Aorta (tissue), 5 donors: ENCODE measurements around the gene MAP3K19. TPM values are rescaled to one million over a fixed set of nuclear protein-coding genes. Genes with fewer than 3 reads are reported as not detected.
"Not testable (repeated sequence)": the region's sequence is repeated elsewhere in the genome, so short reads cannot be mapped to it uniquely, and the experiment has no call there.

ENCODE experiments used
- ATAC-seq: fragments of 200-7000 bp; cut with Tn5 transposase; one replicate; pipeline ENCODE4 v1.9.1; 2022; ENCODE audit warnings: moderate library complexity; ENCODE audit not compliant: low FRiP score
- DNase-seq, 2 donors: peaks; one replicate each; pipeline ENCODE4 v3.0.0-alpha.2; 2020
- H3K27ac ChIP-seq, 2 donors: one replicate each; pipeline ENCODE4 v1.5.1; 2013; ENCODE audit warnings: low read length in 2 of 2, mild to moderate bottlenecking in 2 of 2, moderate library complexity in 2 of 2, control low read depth in 1 of 2, inconsistent platforms in 1 of 2, low read depth in 1 of 2
- H3K27me3 ChIP-seq, 2 donors: one replicate each; pipeline ENCODE4 v1.6.1; 2013; ENCODE audit warnings: control low read depth in 1 of 2, low read length in 1 of 2, mild to moderate bottlenecking in 1 of 2, moderate library complexity in 1 of 2; ENCODE audit not compliant: insufficient read depth in 2 of 2, control insufficient read depth in 1 of 2
- H3K36me3 ChIP-seq, 2 donors: one replicate each; pipeline ENCODE4 v1.6.1; 2013; ENCODE audit warnings: control low read depth in 1 of 2, low read length in 1 of 2, mild to moderate bottlenecking in 1 of 2; ENCODE audit not compliant: insufficient read depth in 2 of 2, control insufficient read depth in 1 of 2
- H3K4me1 ChIP-seq, 2 donors: one replicate each; pipeline ENCODE4 v1.6.1; 2013; ENCODE audit warnings: low read length in 2 of 2, control low read depth in 1 of 2, mild to moderate bottlenecking in 1 of 2, moderate library complexity in 1 of 2; ENCODE audit not compliant: insufficient read depth in 2 of 2, control insufficient read depth in 1 of 2
- H3K4me3 ChIP-seq, 2 donors: one replicate each; pipeline ENCODE4 v1.5.1; 2013; ENCODE audit warnings: low read length in 2 of 2, control low read depth in 1 of 2, mild to moderate bottlenecking in 1 of 2
- H3K9me3 ChIP-seq: one replicate; pipeline ENCODE4 v1.6.1; 2013; ENCODE audit warnings: mild to moderate bottlenecking, low read length; ENCODE audit not compliant: control insufficient read depth
- WGBS, 2 donors: extraction: QIAGEN DNeasy Blood & Tissue Kit; methylation state at CpG; one replicate each; pipeline ENCODE4 v1.1.7; 2013; 5-methylcytosine and 5-hydroxymethylcytosine counted together
- intact Hi-C, 2 donors: fragments of 100-400 bp; cut with DNase I; formaldehyde crosslinking; loops; one replicate each; pipeline versions ENCODE4 v1.14.2 to v1.15.0; 2022
- polyA plus RNA-seq, 2 donors: library from polyadenylated mRNA; stranded (reverse); fragments of 200-250 nt; gene quantifications; one replicate each; pipeline ENCODE4 v1.2.3, GENCODE V29; 2013
- total RNA-seq, 2 donors: library from RNA; stranded (reverse); fragmentation: NEBNext Ultra II Directional; extraction: Animal tissue kit (Norgen Biotek cat#: 25700); gene quantifications; one replicate each; pipeline ENCODE4 v1.2.1, GENCODE V29; 2021
- donor health status: healthy with polysubstance abuse.
- donor health status: Bipolar disorder and iron deficiency.
- donor health status: DM: no; HTN: no; CAD: no.
- donor health status: DM: no; HTN: no; CAD: no.
- donor health status: DM: yes; HTN: yes; CAD: no.

MAP3K19 gene
- total and polyA plus RNA-seq, 4 donors = not detected

- H3K27me3 ChIP-seq, intact Hi-C loops, H3K4me3 ChIP-seq, H3K27ac ChIP-seq, H3K36me3 ChIP-seq, ATAC-seq, H3K4me1 ChIP-seq, H3K9me3 ChIP-seq, DNase-seq: not testable (repeated sequence)
- 90 to 95% methylated on average over 5 to 23 of the region's 33 CpGs for WGBS, 2 donors
These were observed 14.0 kb downstream of the MAP3K19 start for GRCh38 chr2:135033216-135033615.

GRCh38 chr2:135030826-135031225, 16.4 kb downstream of the MAP3K19 start:
- no peaks in the 10 kb centered on the region for H3K27me3 ChIP-seq
- no peak overlapping the region for H3K27ac ChIP-seq
- no peak overlapping the region for H3K4me3 ChIP-seq
- intact Hi-C loops = no loop called here
- 98 to 100% methylated on average over 1 of the region's 1 CpG for WGBS, 2 donors
- ATAC-seq (no peak), DNase-seq (no peak)
- no peaks in the 10 kb centered on the region for H3K36me3 ChIP-seq
- H3K9me3 ChIP-seq = no peaks in the 10 kb centered on the region
- H3K4me1 ChIP-seq = no peaks in the 10 kb centered on the region

GRCh38 chr2:135029481-135030134, 17.6 kb downstream of the MAP3K19 start:
- no peaks in the 10 kb centered on the region for H3K27me3 ChIP-seq
- 66 to 67% methylated on average over 2 of the region's 2 CpGs for WGBS, 2 donors
- H3K4me1 ChIP-seq = no peaks in the 10 kb centered on the region

GRCh38 chr2:135023886-135024485, 23.3 kb downstream of the MAP3K19 start:
- no peak for ATAC-seq
- H3K9me3 ChIP-seq = no peaks in the 10 kb centered on the region
- DNase-seq = no peak
- H3K36me3 ChIP-seq = no peaks in the 10 kb centered on the region
- WGBS, 2 donors = 83% methylated on average over 5 of the region's 5 CpGs
- no peak overlapping the region for H3K27ac ChIP-seq
- H3K27me3 ChIP-seq = no peaks in the 10 kb centered on the region
- H3K4me1 ChIP-seq = no peaks in the 10 kb centered on the region
- no peak overlapping the region for H3K4me3 ChIP-seq
- intact Hi-C loops = no loop called here

More at GRCh38 chr2:135029481-135030134, 17.6 kb downstream of the MAP3K19 start:
- Histone ChIP-seq H3K36me3 (no peaks in the 10 kb centered on the region), H3K27ac (no peak overlapping the region), H3K9me3 (no peaks in the 10 kb centered on the region), H3K4me3 (no peak overlapping the region)
- intact Hi-C loops = no loop called here
- DNase-seq = no peak
- ATAC-seq = no peak

GRCh38 chr2:135022952-135023880, 24.0 kb downstream of the MAP3K19 start:
- intact Hi-C loops = no loop called here
- Histone ChIP-seq H3K9me3 (no peaks in the 10 kb centered on the region), H3K27me3 (no peaks in the 10 kb centered on the region), H3K36me3 (no peaks in the 10 kb centered on the region), H3K27ac (no peak overlapping the region), H3K4me1 (no peaks in the 10 kb centered on the region), H3K4me3 (no peak overlapping the region)
- ATAC-seq = no peak
- no peak for DNase-seq
- 82 to 84% methylated on average over 10 of the region's 10 CpGs for WGBS, 2 donors

DNA sequence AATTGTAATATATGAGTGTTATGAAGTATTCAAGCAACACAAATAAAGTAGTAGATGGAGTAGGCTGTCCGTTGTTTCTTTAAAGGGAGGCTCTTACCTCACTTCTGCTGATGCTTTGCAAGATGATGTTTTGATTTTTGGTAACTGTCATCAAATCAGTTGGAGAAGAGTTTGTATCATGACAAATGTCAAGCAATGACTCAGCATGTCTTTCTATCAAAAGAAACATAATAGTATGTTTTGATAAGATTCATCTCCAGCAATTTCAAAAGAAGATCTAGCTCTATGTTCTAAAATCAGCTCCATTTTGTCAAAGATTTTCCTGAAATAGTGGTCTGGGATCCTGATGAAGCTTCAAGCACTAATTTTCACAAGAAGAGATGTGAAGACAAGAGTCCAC, 25.6 kb downstream of the MAP3K19 start:
- H3K4me3 ChIP-seq = no peak overlapping the region
- H3K4me1 ChIP-seq = no peaks in the 10 kb centered on the region
- H3K36me3 ChIP-seq = no peaks in the 10 kb centered on the region
- ATAC-seq = no peak
- no peak for DNase-seq
- intact Hi-C loops = no loop called here
- no peak overlapping the region for H3K27ac ChIP-seq
- WGBS, 2 donors = 74 to 79% methylated on average over 1 of the region's 1 CpG
- no peaks in the 10 kb centered on the region for H3K9me3 ChIP-seq
- H3K27me3 ChIP-seq = no peaks in the 10 kb centered on the region

DNA sequence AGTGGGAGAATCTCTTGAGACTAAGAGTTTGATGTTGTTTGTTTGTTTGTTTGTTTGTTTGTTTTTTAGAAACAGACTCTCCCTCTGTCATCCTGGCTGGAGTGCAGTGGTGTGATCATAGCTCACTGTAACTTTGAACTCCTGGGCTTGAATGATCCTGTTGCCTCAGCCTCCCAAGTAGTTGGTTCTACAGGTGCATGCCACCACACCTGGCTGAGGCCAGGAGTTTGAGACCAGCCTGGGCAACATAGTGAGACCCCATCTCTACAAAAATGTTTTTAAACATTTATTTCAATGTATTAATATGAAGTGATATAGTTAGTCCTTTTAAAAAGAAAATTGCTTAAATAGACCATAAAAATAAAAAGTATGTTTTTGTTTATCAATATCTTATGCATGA, 35.6 kb downstream of the MAP3K19 start:
- ATAC-seq (no peak), DNase-seq (no peak)
- Histone ChIP-seq H3K36me3 (no peaks in the 10 kb centered on the region), H3K4me3 (no peak overlapping the region), H3K27ac (no peak overlapping the region), H3K4me1 (no peaks in the 10 kb centered on the region), H3K9me3 (no peaks in the 10 kb centered on the region), H3K27me3 (no peaks in the 10 kb centered on the region)
- intact Hi-C loops = no loop called here

DNA sequence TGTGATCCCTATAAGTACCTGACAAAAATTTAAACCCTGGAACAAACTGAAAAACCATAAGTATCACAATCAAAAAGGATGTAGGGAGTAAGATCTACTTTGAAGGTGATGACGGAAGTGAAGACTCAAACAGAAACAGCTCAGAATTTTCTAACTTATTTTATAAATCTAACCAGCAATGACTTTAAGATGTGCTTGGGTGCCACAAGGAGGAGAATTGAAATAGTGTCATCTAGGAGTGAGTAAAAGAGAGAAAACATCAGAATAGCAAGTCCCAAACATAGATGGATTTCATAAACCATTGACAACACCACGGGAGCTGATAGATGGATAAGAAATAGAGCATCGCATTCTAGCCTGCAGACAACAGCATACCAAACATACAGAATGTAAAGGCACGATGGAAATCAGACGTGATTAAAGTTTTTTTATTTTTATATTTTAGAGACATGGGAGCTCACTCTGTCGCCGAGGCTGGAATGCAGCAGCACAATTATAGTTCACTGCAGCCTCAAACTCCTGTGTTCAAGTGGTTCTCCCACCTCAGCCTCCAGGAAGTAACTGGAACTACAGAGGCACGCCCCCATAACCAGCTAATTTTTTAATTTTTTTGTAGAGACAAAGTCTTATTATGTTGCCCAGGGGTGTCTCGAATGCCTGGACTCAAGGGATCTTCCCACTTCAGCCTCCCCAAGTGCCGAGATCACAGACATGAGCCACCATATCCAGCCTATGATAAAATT, 36.9 kb downstream of the MAP3K19 start:
- 80 to 83% methylated on average over 10 of the region's 10 CpGs for WGBS, 2 donors
- intact Hi-C loops = no loop called here
- H3K27me3 ChIP-seq = no peaks in the 10 kb centered on the region
- H3K36me3 ChIP-seq = no peaks in the 10 kb centered on the region
- H3K9me3 ChIP-seq = no peaks in the 10 kb centered on the region
- H3K27ac ChIP-seq = no peak overlapping the region
- no peak for DNase-seq
- no peak for ATAC-seq
- H3K4me3 ChIP-seq = no peak overlapping the region
- no peaks in the 10 kb centered on the region for H3K4me1 ChIP-seq
